ENCODE measurements around the gene SUGCT.
A peak's percentile ranks its signal among the peaks of the same experiment; 100 is the strongest.
"Not testable (repeated sequence)": the region's sequence is repeated elsewhere in the genome, so short reads cannot be mapped to it uniquely, and the experiment has no call there.

SUGCT gene

GRCh38 chr7:40102897-40103296 is 31.9 kb upstream of the SUGCT start:
- Histone ChIP-seq H3K36me3 (ENCODE audit: control insufficient read depth in 5 of 5, insufficient read depth in 5 of 5, low read length in 5 of 5) (peaks cover 0 to 3% (median 0%) of the 10 kb centered on the region in 5 donors), H3K27me3 (ENCODE audit: control insufficient read depth in 5 of 5, insufficient read depth in 4 of 5, low read length in 5 of 5) (no peaks in the 10 kb centered on the region), H3K4me1 (ENCODE audit: control insufficient read depth in 5 of 5, insufficient read depth in 5 of 5, low read length in 5 of 5) (peaks cover 0 to 2% (median 0%) of the 10 kb centered on the region in 5 donors)

GRCh38 chr7:40105879-40106473 is 28.8 kb upstream of the SUGCT start:
- Histone ChIP-seq H3K9ac (ENCODE audit: low read length in 5 of 5) (no peak overlapping the region), H3K27me3 (ENCODE audit: control insufficient read depth in 5 of 5, insufficient read depth in 4 of 5, low read length in 5 of 5) (no peaks in the 10 kb centered on the region), H3K4me1 (ENCODE audit: control insufficient read depth in 5 of 5, insufficient read depth in 5 of 5, low read length in 5 of 5) (no peaks in the 10 kb centered on the region), H3K4me3 (ENCODE audit: low read depth in 1 of 5, low read length in 5 of 5) (no peak overlapping the region), H3K9me3 (ENCODE audit: control insufficient read depth in 5 of 5, low read length in 5 of 5) (no peaks in the 10 kb centered on the region), H3K27ac (ENCODE audit: low read depth, low read length) (no peak overlapping the region), H3K36me3 (ENCODE audit: control insufficient read depth in 5 of 5, insufficient read depth in 5 of 5, low read length in 5 of 5) (peaks cover 0 to 3% (median 0%) of the 10 kb centered on the region in 5 donors)

More at GRCh38 chr7:40102897-40103296, 31.9 kb upstream of the SUGCT start:
- no peak overlapping the region for H3K9ac ChIP-seq (ENCODE audit: low read length in 5 of 5)
- H3K4me3 ChIP-seq (ENCODE audit: low read depth in 1 of 5, low read length in 5 of 5) = no peak overlapping the region
- no peak overlapping the region for H3K27ac ChIP-seq (ENCODE audit: low read depth, low read length)
- no peaks in the 10 kb centered on the region for H3K9me3 ChIP-seq (ENCODE audit: control insufficient read depth in 5 of 5, low read length in 5 of 5)

DNA sequence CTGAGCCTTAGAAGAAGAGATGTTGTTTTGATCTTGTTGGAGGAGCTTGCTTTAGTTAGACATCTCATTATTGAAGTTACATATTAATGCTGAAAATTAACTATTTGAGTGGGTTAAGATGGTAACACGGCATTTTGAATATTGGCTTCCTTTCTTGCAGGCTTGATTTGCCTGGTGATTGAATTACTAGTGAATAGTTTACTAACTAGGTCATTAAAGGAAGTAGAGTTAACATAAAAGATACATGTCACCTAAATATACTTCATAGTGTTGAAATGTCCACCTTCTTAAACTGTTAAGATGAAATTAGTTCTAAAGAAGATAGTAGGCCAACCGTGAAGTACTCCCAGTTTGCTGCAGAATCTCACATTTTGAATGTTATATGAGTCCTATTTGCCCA is 18.9 kb upstream of the SUGCT start:
- no peaks in the 10 kb centered on the region for H3K4me1 ChIP-seq (ENCODE audit: control insufficient read depth in 5 of 5, insufficient read depth in 5 of 5, low read length in 5 of 5)
- no peaks in the 10 kb centered on the region for H3K27me3 ChIP-seq (ENCODE audit: control insufficient read depth in 5 of 5, insufficient read depth in 4 of 5, low read length in 5 of 5)

GRCh38 chr7:40117199-40117598 is 17.6 kb upstream of the SUGCT start:
- H3K36me3 ChIP-seq (ENCODE audit: control insufficient read depth in 5 of 5, insufficient read depth in 5 of 5, low read length in 5 of 5); H3K9me3 ChIP-seq (ENCODE audit: control insufficient read depth in 5 of 5, low read length in 5 of 5); H3K27ac ChIP-seq (ENCODE audit: low read depth, low read length); H3K27me3 ChIP-seq (ENCODE audit: control insufficient read depth in 5 of 5, insufficient read depth in 4 of 5, low read length in 5 of 5); H3K4me3 ChIP-seq (ENCODE audit: low read depth in 1 of 5, low read length in 5 of 5); H3K4me1 ChIP-seq (ENCODE audit: control insufficient read depth in 5 of 5, insufficient read depth in 5 of 5, low read length in 5 of 5); H3K9ac ChIP-seq (ENCODE audit: low read length in 5 of 5): not testable (repeated sequence)

More for the DNA sequence above, 18.9 kb upstream of the SUGCT start:
- Histone ChIP-seq H3K36me3 (ENCODE audit: control insufficient read depth in 5 of 5, insufficient read depth in 5 of 5, low read length in 5 of 5) (peaks cover 0 to 3% (median 0%) of the 10 kb centered on the region in 5 donors), H3K4me3 (ENCODE audit: low read depth in 1 of 5, low read length in 5 of 5) (no peak overlapping the region), H3K27ac (ENCODE audit: low read depth, low read length) (no peak overlapping the region), H3K9me3 (ENCODE audit: control insufficient read depth in 5 of 5, low read length in 5 of 5) (peaks cover 0 to 7% (median 0%) of the 10 kb centered on the region in 5 donors), H3K9ac (ENCODE audit: low read length in 5 of 5) (no peak overlapping the region)

DNA sequence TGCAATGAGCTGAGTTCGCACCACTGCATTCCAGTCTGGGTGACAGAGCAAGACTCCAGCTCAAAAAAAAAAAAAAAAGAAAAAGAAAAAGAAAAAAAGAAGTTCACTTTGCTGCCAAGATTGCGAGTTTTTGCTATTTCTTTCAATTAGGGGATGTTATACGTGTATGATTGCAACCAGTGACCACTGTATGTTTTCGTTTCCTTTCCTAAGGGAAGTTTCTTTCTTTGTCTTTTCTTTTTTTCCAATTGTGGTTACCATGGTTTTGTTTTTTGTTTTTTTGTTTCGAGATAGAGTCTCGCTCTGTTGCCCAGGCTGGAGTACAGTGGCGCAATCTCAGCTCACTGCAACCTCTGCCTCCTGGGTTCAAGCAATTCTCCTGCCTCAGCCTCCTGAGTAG is 16.6 kb upstream of the SUGCT start:
- not testable (repeated sequence) for H3K27me3 ChIP-seq (ENCODE audit: control insufficient read depth in 5 of 5, insufficient read depth in 4 of 5, low read length in 5 of 5); H3K27ac ChIP-seq (ENCODE audit: low read depth, low read length); H3K9ac ChIP-seq (ENCODE audit: low read length in 5 of 5); H3K4me3 ChIP-seq (ENCODE audit: low read depth in 1 of 5, low read length in 5 of 5); H3K9me3 ChIP-seq (ENCODE audit: control insufficient read depth in 5 of 5, low read length in 5 of 5); H3K4me1 ChIP-seq (ENCODE audit: control insufficient read depth in 5 of 5, insufficient read depth in 5 of 5, low read length in 5 of 5); H3K36me3 ChIP-seq (ENCODE audit: control insufficient read depth in 5 of 5, insufficient read depth in 5 of 5, low read length in 5 of 5)

- Histone ChIP-seq H3K9ac (ENCODE audit: low read length in 5 of 5) (no peak overlapping the region), H3K4me1 (ENCODE audit: control insufficient read depth in 5 of 5, insufficient read depth in 5 of 5, low read length in 5 of 5) (no peaks in the 10 kb centered on the region), H3K4me3 (ENCODE audit: low read depth in 1 of 5, low read length in 5 of 5) (no peak overlapping the region)
Observed at GRCh38 chr7:40120020-40120419, 14.8 kb upstream of the SUGCT start.

GRCh38 chr7:40122100-40122939 is 12.5 kb upstream of the SUGCT start:
- not testable (repeated sequence) for H3K4me3 ChIP-seq (ENCODE audit: low read depth in 1 of 5, low read length in 5 of 5); H3K27ac ChIP-seq (ENCODE audit: low read depth, low read length); H3K27me3 ChIP-seq (ENCODE audit: control insufficient read depth in 5 of 5, insufficient read depth in 4 of 5, low read length in 5 of 5); H3K9ac ChIP-seq (ENCODE audit: low read length in 5 of 5); H3K36me3 ChIP-seq (ENCODE audit: control insufficient read depth in 5 of 5, insufficient read depth in 5 of 5, low read length in 5 of 5); H3K4me1 ChIP-seq (ENCODE audit: control insufficient read depth in 5 of 5, insufficient read depth in 5 of 5, low read length in 5 of 5); H3K9me3 ChIP-seq (ENCODE audit: control insufficient read depth in 5 of 5, low read length in 5 of 5)

More at GRCh38 chr7:40120020-40120419, 14.8 kb upstream of the SUGCT start:
- no peak overlapping the region for H3K27ac ChIP-seq (ENCODE audit: low read depth, low read length)
- H3K27me3 ChIP-seq (ENCODE audit: control insufficient read depth in 5 of 5, insufficient read depth in 4 of 5, low read length in 5 of 5) = no peaks in the 10 kb centered on the region
- H3K9me3 ChIP-seq (ENCODE audit: control insufficient read depth in 5 of 5, low read length in 5 of 5) = no peaks in the 10 kb centered on the region
- H3K36me3 ChIP-seq (ENCODE audit: control insufficient read depth in 5 of 5, insufficient read depth in 5 of 5, low read length in 5 of 5) = peaks cover 0 to 2% (median 0%) of the 10 kb centered on the region in 5 donors

GRCh38 chr7:40122940-40123254 is 11.9 kb upstream of the SUGCT start:
- no peaks in the 10 kb centered on the region for H3K4me1 ChIP-seq (ENCODE audit: control insufficient read depth in 5 of 5, insufficient read depth in 5 of 5, low read length in 5 of 5)
- H3K36me3 ChIP-seq (ENCODE audit: control insufficient read depth in 5 of 5, insufficient read depth in 5 of 5, low read length in 5 of 5) = peaks cover 0 to 2% (median 0%) of the 10 kb centered on the region in 5 donors
- H3K4me3 ChIP-seq (ENCODE audit: low read depth in 1 of 5, low read length in 5 of 5) = no peak overlapping the region
- no peak overlapping the region for H3K9ac ChIP-seq (ENCODE audit: low read length in 5 of 5)
- no peaks in the 10 kb centered on the region for H3K27me3 ChIP-seq (ENCODE audit: control insufficient read depth in 5 of 5, insufficient read depth in 4 of 5, low read length in 5 of 5)
- no peaks in the 10 kb centered on the region for H3K9me3 ChIP-seq (ENCODE audit: control insufficient read depth in 5 of 5, low read length in 5 of 5)
- no peak overlapping the region for H3K27ac ChIP-seq (ENCODE audit: low read depth, low read length)

- Histone ChIP-seq H3K4me1 (ENCODE audit: control insufficient read depth in 5 of 5, insufficient read depth in 5 of 5, low read length in 5 of 5) (peaks cover 0 to 37% (median 26%) of the 10 kb centered on the region in 5 donors), H3K27me3 (ENCODE audit: control insufficient read depth in 5 of 5, insufficient read depth in 4 of 5, low read length in 5 of 5) (no peaks in the 10 kb centered on the region), H3K27ac (ENCODE audit: low read depth, low read length) (peak overlapping the region; percentile 95), H3K9ac (ENCODE audit: low read length in 5 of 5) (peak overlapping the region; percentile 97 to 100 (median 99)), H3K36me3 (ENCODE audit: control insufficient read depth in 5 of 5, insufficient read depth in 5 of 5, low read length in 5 of 5) (no peaks in the 10 kb centered on the region), H3K4me3 (ENCODE audit: low read depth in 1 of 5, low read length in 5 of 5) (peak overlapping the region; percentile 76 to 96 (median 94)), H3K9me3 (ENCODE audit: control insufficient read depth in 5 of 5, low read length in 5 of 5) (no peaks in the 10 kb centered on the region)
Observed at GRCh38 chr7:40133561-40134427, 1.0 kb upstream of the SUGCT start.

DNA sequence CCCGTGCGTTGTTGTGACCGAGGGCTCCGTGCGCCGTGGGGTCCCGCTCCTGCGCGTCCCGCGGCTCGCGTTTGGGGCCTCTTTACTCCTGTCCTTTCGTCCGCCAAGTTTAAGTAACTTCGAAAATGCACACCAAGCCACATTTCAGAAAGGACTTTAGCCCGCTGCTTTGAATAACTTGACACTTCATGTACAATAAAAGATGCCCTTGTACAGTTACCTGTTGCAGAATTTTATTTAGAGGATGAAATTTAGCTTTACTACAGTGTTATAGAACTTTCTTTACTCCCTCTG is 459 bp downstream of the SUGCT start:
- no peaks in the 10 kb centered on the region for H3K36me3 ChIP-seq (ENCODE audit: control insufficient read depth in 5 of 5, insufficient read depth in 5 of 5, low read length in 5 of 5)
- peak overlapping the region in 4 of 5 donors; percentile 98 to 100 (median 100) for H3K9ac ChIP-seq (ENCODE audit: low read length in 5 of 5)
- no peaks in the 10 kb centered on the region for H3K9me3 ChIP-seq (ENCODE audit: control insufficient read depth in 5 of 5, low read length in 5 of 5)
- no peaks in the 10 kb centered on the region for H3K27me3 ChIP-seq (ENCODE audit: control insufficient read depth in 5 of 5, insufficient read depth in 4 of 5, low read length in 5 of 5)
- H3K4me1 ChIP-seq (ENCODE audit: control insufficient read depth in 5 of 5, insufficient read depth in 5 of 5, low read length in 5 of 5) = peaks cover 0 to 37% (median 26%) of the 10 kb centered on the region in 5 donors
- H3K4me3 ChIP-seq (ENCODE audit: low read depth in 1 of 5, low read length in 5 of 5) = peak overlapping the region; percentile 53 to 96 (median 84)
- peak overlapping the region; percentile 95 for H3K27ac ChIP-seq (ENCODE audit: low read depth, low read length)

Measured in subcutaneous abdominal adipose tissue (tissue), 5 donors.